Measurements from ENCODE around the gene TLCD3B. TPM values are rescaled to one million over a fixed set of nuclear protein-coding genes. Genes with fewer than 3 reads are reported as not detected.

The TLCD3B gene
- total and polyA plus RNA-seq, 12 donors: 0.11 to 10.6 (median 0.72) TPM; not detected in 3

DNA sequence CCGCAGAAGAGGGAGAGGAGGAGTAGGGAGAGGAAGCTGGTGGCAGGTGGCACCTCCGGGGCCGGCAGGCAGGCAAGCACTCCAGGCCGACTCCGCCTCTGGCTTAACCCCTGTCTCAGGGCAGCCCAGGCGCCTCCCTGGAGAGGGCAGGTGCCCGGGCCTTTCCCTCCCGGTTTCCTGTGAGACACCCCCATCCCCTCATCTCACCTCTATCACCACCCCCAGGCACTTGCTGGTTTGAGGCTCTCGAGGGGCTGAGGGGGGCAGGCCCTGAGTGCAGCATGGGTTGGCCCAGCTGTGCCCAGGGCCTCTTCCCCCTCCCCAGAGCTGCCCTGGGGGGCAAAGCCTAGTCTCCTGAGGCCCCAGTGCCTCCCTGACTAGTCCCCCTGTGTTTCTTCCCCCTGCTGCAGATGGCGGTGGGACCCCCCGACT is 26.2 kb downstream of the TLCD3B start:
- intact Hi-C loops (cut with DNase I): loop anchor here in 1 of 2 donors (5.0 kb wide), 1 partner anchor 133 kb away; no protein-coding TSS in a partner anchor
- H3K4me3 ChIP-seq: no peak overlapping the region
- H3K27me3 ChIP-seq: peaks cover 3% of the 10 kb centered on the region
- TF ChIP-seq, protein P1, sequence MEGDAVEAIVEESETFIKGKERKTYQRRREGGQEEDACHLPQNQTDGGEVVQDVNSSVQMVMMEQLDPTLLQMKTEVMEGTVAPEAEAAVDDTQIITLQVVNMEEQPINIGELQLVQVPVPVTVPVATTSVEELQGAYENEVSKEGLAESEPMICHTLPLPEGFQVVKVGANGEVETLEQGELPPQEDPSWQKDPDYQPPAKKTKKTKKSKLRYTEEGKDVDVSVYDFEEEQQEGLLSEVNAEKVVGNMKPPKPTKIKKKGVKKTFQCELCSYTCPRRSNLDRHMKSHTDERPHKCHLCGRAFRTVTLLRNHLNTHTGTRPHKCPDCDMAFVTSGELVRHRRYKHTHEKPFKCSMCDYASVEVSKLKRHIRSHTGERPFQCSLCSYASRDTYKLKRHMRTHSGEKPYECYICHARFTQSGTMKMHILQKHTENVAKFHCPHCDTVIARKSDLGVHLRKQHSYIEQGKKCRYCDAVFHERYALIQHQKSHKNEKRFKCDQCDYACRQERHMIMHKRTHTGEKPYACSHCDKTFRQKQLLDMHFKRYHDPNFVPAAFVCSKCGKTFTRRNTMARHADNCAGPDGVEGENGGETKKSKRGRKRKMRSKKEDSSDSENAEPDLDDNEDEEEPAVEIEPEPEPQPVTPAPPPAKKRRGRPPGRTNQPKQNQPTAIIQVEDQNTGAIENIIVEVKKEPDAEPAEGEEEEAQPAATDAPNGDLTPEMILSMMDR (IDR thresholded peaks at IDR 0.05): no peak
- TF ChIP-seq POLR2A (IDR thresholded peaks at IDR 0.05): no peak
- H3K36me3 ChIP-seq (replicated peaks in 1 of 2): peaks cover 0 to 5% of the 10 kb centered on the region in 2 donors
- H3K9me3 ChIP-seq (replicated peaks in 1 of 3): no peaks in the 10 kb centered on the region
- no peak overlapping the region for H3K27ac ChIP-seq
- no peaks in the 10 kb centered on the region for H3K4me1 ChIP-seq (replicated peaks in 1 of 2)
- no peak for DNase-seq
- WGBS, 4 donors: 43 to 66% (median 49%) methylated on average over 5 to 11 of the region's 11 CpGs

DNA sequence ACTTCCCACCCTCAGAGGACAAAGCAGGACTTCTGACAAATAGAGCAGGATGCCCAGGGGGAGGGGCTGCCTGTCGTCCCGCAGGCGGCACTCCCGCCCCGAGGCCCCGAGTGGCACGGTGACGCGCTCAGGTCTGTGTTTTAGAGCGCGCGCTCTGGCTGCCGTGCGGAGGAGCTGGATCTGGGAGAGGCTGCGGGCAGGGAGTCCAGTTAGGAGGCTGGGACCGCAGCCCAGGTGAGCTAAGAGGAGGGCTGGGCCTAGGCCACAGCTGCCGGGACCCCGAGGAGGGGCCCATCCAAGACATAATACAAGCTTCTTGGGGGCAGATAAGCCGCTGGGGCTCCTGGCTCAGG is 26.7 kb downstream of the TLCD3B start:
- DNase-seq: no peak
- intact Hi-C loops (cut with DNase I): loop anchor here in 1 of 2 donors (5.0 kb wide), 1 partner anchor 132 kb away; no protein-coding TSS in a partner anchor
- Histone ChIP-seq H3K4me1 (replicated peaks in 1 of 2) (no peaks in the 10 kb centered on the region), H3K36me3 (replicated peaks in 1 of 2) (peaks cover 0 to 5% of the 10 kb centered on the region in 2 donors), H3K27ac (no peak overlapping the region), H3K4me3 (no peak overlapping the region), H3K27me3 (no peaks in the 10 kb centered on the region), H3K9me3 (replicated peaks in 1 of 3) (no peaks in the 10 kb centered on the region)
- WGBS, 4 donors: 71 to 84% (median 77%) methylated on average over 6 to 19 of the region's 19 CpGs
- TF ChIP-seq POLR2A (IDR thresholded peaks at IDR 0.05): no peak
- TF ChIP-seq, protein P1 (IDR thresholded peaks at IDR 0.05): no peak

DNA sequence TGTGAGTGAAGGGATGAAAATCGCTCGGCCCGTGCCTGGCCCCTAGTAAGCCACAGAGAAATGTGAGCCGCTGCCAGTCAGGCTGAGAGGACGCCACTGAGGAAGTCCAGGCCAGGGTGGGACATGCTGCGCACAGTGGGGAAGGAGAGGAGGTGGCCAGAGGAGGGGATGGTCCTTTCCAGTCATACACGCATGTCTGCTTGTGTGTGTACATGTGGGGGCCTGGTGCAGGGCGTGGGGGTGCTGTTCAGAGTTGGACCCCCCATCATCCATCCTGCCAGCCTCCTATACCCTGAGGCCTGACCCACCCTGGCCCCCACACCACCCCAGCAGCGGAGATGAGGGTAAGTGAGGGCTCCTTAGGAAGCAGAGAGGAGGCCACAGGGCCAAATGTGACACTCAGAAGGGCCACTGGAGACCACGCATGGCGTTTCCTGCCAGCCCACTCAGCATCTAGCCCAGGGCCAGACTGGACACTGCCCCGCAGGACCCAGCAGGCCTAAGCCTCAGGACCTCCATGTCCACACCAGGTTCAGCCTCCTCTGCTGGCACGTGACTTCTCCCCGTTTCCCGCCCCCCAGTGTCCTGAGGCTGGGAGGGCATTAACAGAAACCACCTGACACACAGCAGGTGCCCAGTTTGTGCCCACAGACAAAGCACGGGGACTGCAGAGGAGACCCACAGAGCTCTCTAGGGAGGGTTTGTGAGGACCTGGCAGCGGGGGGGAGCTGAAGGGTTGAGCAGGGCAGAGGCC is 27.2 kb downstream of the TLCD3B start:
- no peak for DNase-seq
- Histone ChIP-seq H3K36me3 (replicated peaks in 1 of 2) (peaks cover 0 to 5% of the 10 kb centered on the region in 2 donors), H3K27me3 (no peaks in the 10 kb centered on the region), H3K9me3 (replicated peaks in 1 of 3) (no peaks in the 10 kb centered on the region), H3K4me1 (replicated peaks in 1 of 2) (no peaks in the 10 kb centered on the region), H3K27ac (no peak overlapping the region), H3K4me3 (no peak overlapping the region)
- TF ChIP-seq, protein P1 (IDR thresholded peaks at IDR 0.05): no peak
- no peak for TF ChIP-seq POLR2A (IDR thresholded peaks at IDR 0.05)
- WGBS, 4 donors: 77 to 91% (median 88%) methylated on average over 13 to 17 of the region's 17 CpGs
- intact Hi-C loops (cut with DNase I): loop anchor here in 1 of 2 donors (5.0 kb wide), 1 partner anchor 132 kb away; no protein-coding TSS in a partner anchor

DNA sequence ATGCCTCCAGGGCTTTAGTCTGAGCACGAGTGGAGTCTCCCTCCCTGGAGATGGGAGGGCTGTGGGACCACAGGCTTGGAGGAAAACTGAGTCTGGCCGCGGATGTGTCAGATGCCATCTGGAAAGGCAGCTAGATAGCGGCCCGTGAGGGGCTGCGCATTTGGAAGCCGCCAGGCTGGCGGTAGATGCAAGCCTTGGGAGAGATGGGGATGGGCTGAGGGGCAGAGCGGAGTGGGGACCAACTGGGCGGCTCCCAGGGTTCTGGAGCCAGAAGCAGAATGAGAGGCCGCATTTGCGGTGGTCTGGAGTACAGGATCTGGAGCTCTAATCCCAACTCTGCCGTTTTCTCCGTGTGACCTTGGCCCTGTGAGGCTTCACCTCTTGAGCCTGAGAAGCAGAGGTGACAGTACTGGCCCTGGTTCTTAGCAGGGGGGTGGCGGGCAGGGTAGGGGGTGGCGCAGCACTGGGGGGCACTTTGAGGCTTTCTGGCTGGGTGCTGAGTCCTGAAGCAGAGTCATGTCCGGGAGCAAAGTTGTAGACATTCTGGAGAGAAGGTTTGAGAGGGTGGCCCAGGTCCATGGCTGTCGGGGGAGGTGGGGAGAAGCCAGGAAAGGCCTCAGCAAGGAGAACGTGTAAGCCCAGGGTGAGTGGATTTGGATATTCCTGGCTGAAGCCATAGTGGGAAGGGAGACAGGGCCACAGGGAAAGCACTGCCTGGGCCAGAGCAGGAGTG is 28.3 kb downstream of the TLCD3B start:
- TF ChIP-seq, protein P1 (IDR thresholded peaks at IDR 0.05): no peak
- no peak for TF ChIP-seq POLR2A (IDR thresholded peaks at IDR 0.05)
- no peaks in the 10 kb centered on the region for H3K9me3 ChIP-seq (replicated peaks in 1 of 3)
- peaks cover 0 to 5% of the 10 kb centered on the region in 2 donors for H3K36me3 ChIP-seq (replicated peaks in 1 of 2)
- 82 to 86% (median 84%) methylated on average over 19 of the region's 19 CpGs for WGBS, 4 donors
- no peak overlapping the region for H3K4me3 ChIP-seq
- H3K4me1 ChIP-seq (replicated peaks in 1 of 2): no peaks in the 10 kb centered on the region
- no peak overlapping the region for H3K27ac ChIP-seq
- intact Hi-C loops (cut with DNase I): loop anchor here in 1 of 2 donors (5.0 kb wide), 1 partner anchor 130 kb away; no protein-coding TSS in a partner anchor
- no peak for DNase-seq
- no peaks in the 10 kb centered on the region for H3K27me3 ChIP-seq
